Testis (tissue), 3 donors: ENCODE data around the gene MAN2A2. TPM values are rescaled to one million over a fixed set of nuclear protein-coding genes. Genes with fewer than 3 reads are reported as not detected.

Experiments
- DNase-seq: peaks from one replicate; pipeline ENCODE4 v3.0.0-alpha.2; 2019
- H3K27ac ChIP-seq, 2 donors: fragments of 200-600 bp; sonication (generic); one replicate each; pipeline ENCODE4 v1.5.1; 2019
- H3K27me3 ChIP-seq: fragments of 200-600 bp; sonication (generic); one replicate; pipeline ENCODE4 v1.5.1; 2019
- H3K36me3 ChIP-seq: fragments of 200-600 bp; sonication (generic); one replicate; pipeline ENCODE4 v1.5.1; 2017; ENCODE audit warnings: low read depth; ENCODE audit errors: missing control alignments
- H3K4me1 ChIP-seq: fragments of 200-600 bp; sonication (generic); one replicate; pipeline ENCODE4 v1.5.1; 2019
- H3K4me3 ChIP-seq, 2 donors: fragments of 200-600 bp; sonication (generic); one replicate each; pipeline ENCODE4 v1.5.1; 2017 to 2019
- H3K9me3 ChIP-seq: fragments of 200-600 bp; sonication (generic); one replicate; pipeline ENCODE4 v1.5.1; 2017
- POLR2A ChIP-seq: fragments of 450-650 bp; IDR thresholded peaks from one replicate; pipeline ENCODE4 v1.6.1; 2017; ENCODE audit warnings: antibody characterized with exemption, mild to moderate bottlenecking, moderate library complexity
- WGBS, 2 donors: methylation state at CpG; one replicate each; pipeline ENCODE4 v1.1.5; 2018; 5-methylcytosine and 5-hydroxymethylcytosine counted together
- intact Hi-C: fragments of 100-400 bp; cut with DNase I; formaldehyde crosslinking; loops from one replicate; pipeline ENCODE4 v1.15.1; 2023; ENCODE audit warnings: low total_unique reads
- polyA plus RNA-seq: library from polyadenylated mRNA; stranded (reverse); fragments of 350-450 nt; fragmentation: Illumina TruSeq; extraction: RNeasy Lipid Tissue Mini Kit (QIAGEN cat#74804); gene quantifications from one replicate; pipeline ENCODE4 v1.2.3, GENCODE V29; 2014; ENCODE audit warnings: low read depth, low replicate concordance; ENCODE audit not compliant: insufficient read depth
- total RNA-seq, 2 donors: library from RNA; depleted of rRNA; stranded (reverse); fragments of >200 nt; gene quantifications; one replicate each; pipeline ENCODE4 v1.2.3, GENCODE V29; 2016
- TF ChIP-seq, protein P1 (sequence below), 3 experiments: fragments of 450-650 bp in 2 of 3; fragments of 200-600 bp in 1 of 3; sonication (generic) in 1 of 3; IDR thresholded peaks; one replicate each; pipeline ENCODE4 v1.5.1; 2016 to 2019; ENCODE audit warnings: antibody characterized with exemption in 3 of 3, mild to moderate bottlenecking in 2 of 3, moderate library complexity in 1 of 3

Gene MAN2A2
- total and polyA plus RNA-seq, 3 donors from 2014 or later, result 101 to 151 (median 128) TPM

DNA sequence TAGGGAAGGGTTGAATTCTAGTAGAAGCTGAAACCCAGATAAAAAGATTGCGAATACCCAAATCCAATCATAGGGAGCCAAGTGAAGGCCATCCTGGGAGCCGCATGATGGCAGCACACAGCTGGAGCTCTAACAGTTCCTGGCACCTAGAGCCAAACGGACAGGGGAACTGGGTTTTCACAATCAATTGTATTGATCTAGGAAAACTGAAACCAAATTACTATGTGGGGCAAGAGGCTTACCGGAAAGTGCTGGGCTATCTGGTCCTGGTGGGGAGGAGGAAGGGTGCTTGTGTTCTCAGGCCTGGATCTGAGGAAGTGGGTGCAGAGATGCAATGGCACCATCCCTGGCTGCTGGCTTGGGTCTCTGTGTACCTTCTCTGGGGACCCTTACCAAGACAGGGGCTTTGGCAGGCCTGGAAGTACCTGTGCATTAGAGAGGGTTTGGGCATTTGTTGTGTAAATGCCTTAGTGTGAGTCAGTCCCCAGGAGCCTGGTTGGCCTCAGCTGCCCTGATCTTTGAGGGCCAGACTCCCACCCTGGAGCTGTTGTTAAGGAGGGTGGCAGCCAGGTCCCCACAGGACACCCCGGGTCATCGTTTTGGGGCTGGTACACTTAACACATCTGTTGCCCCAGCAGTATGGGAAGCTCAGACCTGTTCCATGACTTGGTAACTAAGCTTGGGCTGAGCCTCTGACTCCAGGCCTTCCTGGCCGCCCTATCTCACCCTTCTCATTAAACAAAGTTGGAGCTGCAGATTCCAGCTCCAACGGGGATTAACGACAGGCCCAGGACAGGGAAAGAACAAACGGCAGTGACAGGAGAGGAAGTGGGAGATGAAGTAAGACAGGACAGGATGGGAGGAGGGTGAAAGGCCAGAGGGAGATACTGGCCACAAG lies 43.6 kb upstream of the MAN2A2 start:
- DNase-seq, result no peak
- no peak overlapping the region for H3K27ac ChIP-seq
- no peaks in the 10 kb centered on the region for H3K36me3 ChIP-seq
- intact Hi-C loops, result no loop called here
- TF ChIP-seq POLR2A, result no peak
- TF ChIP-seq, protein P1, sequence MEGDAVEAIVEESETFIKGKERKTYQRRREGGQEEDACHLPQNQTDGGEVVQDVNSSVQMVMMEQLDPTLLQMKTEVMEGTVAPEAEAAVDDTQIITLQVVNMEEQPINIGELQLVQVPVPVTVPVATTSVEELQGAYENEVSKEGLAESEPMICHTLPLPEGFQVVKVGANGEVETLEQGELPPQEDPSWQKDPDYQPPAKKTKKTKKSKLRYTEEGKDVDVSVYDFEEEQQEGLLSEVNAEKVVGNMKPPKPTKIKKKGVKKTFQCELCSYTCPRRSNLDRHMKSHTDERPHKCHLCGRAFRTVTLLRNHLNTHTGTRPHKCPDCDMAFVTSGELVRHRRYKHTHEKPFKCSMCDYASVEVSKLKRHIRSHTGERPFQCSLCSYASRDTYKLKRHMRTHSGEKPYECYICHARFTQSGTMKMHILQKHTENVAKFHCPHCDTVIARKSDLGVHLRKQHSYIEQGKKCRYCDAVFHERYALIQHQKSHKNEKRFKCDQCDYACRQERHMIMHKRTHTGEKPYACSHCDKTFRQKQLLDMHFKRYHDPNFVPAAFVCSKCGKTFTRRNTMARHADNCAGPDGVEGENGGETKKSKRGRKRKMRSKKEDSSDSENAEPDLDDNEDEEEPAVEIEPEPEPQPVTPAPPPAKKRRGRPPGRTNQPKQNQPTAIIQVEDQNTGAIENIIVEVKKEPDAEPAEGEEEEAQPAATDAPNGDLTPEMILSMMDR (IDR thresholded peaks at IDR 0.05), result no peak
- no peaks in the 10 kb centered on the region for H3K9me3 ChIP-seq
- H3K4me1 ChIP-seq, result no peaks in the 10 kb centered on the region
- H3K27me3 ChIP-seq, result no peaks in the 10 kb centered on the region
- no peak overlapping the region for H3K4me3 ChIP-seq
- 78 to 79% methylated on average over 10 of the region's 10 CpGs for WGBS, 2 donors

DNA sequence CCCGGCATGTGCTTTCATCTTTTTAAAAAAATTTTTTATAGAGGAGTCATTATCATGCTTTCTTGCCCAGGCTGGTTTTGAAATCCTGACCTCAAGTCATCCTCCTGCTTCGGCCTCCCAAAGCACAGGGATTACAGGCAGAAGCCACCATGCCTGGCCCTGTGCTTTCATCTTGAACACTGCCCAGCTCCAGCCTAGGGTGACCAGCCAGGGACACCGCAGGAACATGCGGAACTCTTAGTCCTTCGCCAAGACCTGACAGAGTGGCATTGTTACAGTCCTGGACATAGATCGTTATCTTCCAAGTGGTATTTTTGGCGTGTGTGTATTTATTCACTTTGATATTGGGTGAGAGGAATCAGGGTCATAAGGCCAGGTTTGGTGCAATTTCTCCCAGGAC lies 42.7 kb upstream of the MAN2A2 start:
- no peaks in the 10 kb centered on the region for H3K27me3 ChIP-seq
- no peak overlapping the region for H3K27ac ChIP-seq
- no peaks in the 10 kb centered on the region for H3K4me1 ChIP-seq
- TF ChIP-seq, protein P1 (IDR thresholded peaks at IDR 0.05), result no peak
- TF ChIP-seq POLR2A, result no peak
- no peaks in the 10 kb centered on the region for H3K9me3 ChIP-seq
- no peak for DNase-seq
- H3K36me3 ChIP-seq, result no peaks in the 10 kb centered on the region
- intact Hi-C loops, result no loop called here
- WGBS, 2 donors, result 78 to 83% methylated on average over 7 of the region's 7 CpGs
- H3K4me3 ChIP-seq, result no peak overlapping the region

DNA sequence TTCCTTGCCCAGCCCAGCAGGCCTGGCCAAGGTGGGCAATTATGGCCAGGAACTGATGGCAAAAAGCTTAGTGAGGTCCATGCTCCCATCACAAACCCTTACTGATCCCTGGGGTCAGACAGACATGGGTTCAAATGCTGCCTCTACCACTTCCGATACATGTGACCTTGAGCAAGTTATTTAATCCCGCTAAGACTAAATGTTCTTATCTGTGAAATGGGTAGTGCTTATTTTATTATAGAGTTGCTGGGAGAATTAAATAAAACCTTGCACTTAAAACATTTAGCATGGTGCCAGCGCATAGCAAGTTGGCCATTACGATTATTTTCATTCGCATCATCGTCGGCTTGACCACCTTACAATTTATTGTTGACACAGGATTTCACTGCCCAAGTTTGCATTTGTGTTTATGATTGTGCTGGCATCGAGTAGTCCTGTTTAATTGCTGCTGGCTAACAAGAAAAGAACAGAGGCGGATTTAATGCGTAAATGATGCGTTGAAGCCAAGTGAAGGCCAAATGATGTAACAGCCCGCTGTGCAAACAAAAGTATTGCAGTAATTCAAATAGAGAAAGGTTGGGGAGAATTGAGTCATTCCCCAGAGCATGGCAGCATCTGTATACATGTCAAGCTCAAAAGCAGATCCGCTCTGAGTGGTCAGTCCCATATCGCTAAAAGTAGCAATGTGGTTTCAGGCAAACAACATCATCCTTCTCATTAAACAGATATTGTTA lies 42.0 kb upstream of the MAN2A2 start:
- WGBS, 2 donors, result 89 to 90% methylated on average over 14 of the region's 14 CpGs
- no peak overlapping the region for H3K27ac ChIP-seq
- no peak for DNase-seq
- H3K4me3 ChIP-seq, result no peak overlapping the region
- H3K27me3 ChIP-seq, result no peaks in the 10 kb centered on the region
- no peaks in the 10 kb centered on the region for H3K4me1 ChIP-seq
- H3K36me3 ChIP-seq, result no peaks in the 10 kb centered on the region
- H3K9me3 ChIP-seq, result no peaks in the 10 kb centered on the region
- no peak for TF ChIP-seq POLR2A
- TF ChIP-seq, protein P1 (IDR thresholded peaks at IDR 0.05), result no peak
- intact Hi-C loops, result no loop called here

DNA sequence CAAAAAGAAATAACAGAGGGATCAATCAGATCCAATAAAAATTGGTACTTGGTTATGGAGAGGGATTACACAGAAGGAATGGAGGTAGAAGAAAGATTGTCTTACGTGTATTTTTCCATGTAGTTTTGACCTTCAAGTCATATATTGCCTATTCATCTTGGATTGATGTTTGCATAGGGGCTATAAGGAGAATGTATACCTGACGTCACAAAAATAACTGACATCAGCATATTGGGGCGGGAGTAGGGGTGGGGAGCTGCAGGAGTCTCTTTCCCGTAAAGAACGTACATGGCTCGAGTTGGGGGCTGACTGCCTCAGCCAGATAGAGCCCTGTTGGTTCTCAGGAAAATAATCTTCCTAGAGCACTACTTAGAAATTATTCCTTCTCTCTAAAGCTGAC lies 40.6 kb upstream of the MAN2A2 start:
- no peaks in the 10 kb centered on the region for H3K27me3 ChIP-seq
- TF ChIP-seq, protein P1 (IDR thresholded peaks at IDR 0.05), result no peak
- no peak for TF ChIP-seq POLR2A
- H3K4me3 ChIP-seq, result no peak overlapping the region
- H3K27ac ChIP-seq, result no peak overlapping the region
- 90% methylated on average over 6 of the region's 6 CpGs for WGBS, 2 donors
- intact Hi-C loops, result no loop called here
- H3K36me3 ChIP-seq, result no peaks in the 10 kb centered on the region
- H3K4me1 ChIP-seq, result no peaks in the 10 kb centered on the region
- H3K9me3 ChIP-seq, result no peaks in the 10 kb centered on the region
- no peak for DNase-seq
